K562 (cell line): Measurements from ENCODE around the gene C1orf116. TPM values are rescaled to one million over a fixed set of nuclear protein-coding genes. Genes with fewer than 3 reads are reported as not detected.

Experiments
- ARID1B ChIP-seq: fragments of 450-650 bp; IDR thresholded peaks from 2 replicates; pipeline ENCODE4 v1.6.1; 2016; ENCODE audit warnings: antibody characterized with exemption, mild to moderate bottlenecking, inconsistent platforms
- CBFA2T3 ChIP-seq: fragments of 450-650 bp; IDR thresholded peaks from 2 replicates; pipeline ENCODE4 v1.6.1; 2017
- CC2D1A ChIP-seq: fragments of 450-650 bp; IDR thresholded peaks from 2 replicates; pipeline ENCODE4 v1.6.1; 2017; ENCODE audit warnings: mild to moderate bottlenecking
- CHD4 ChIP-seq: fragments of 200-600 bp; sonication (generic); IDR thresholded peaks from 3 replicates; pipeline ENCODE4 v1.6.1; 2012; ENCODE audit warnings: low read depth, mild to moderate bottlenecking, mixed read lengths, low read length, inconsistent platforms; ENCODE audit not compliant: insufficient read depth, insufficient replicate concordance, poor library complexity, severe bottlenecking
- ETV1 ChIP-seq: fragments of 450-650 bp; conservative IDR thresholded peaks from 2 replicates; pipeline ENCODE4 v1.6.1; 2016; ENCODE audit warnings: missing genetic modification characterization, control low read depth, low read depth, missing compliant biosample characterization
- EWSR1 ChIP-seq: fragments of 450-650 bp; IDR thresholded peaks from 2 replicates; pipeline ENCODE4 v1.6.1; 2018; ENCODE audit warnings: borderline replicate concordance, mild to moderate bottlenecking, low read depth, moderate library complexity; ENCODE audit not compliant: partially characterized antibody
- GABPB1 ChIP-seq: sonication (generic); formaldehyde crosslinking; IDR thresholded peaks from 2 replicates; pipeline ENCODE4 v1.8.0; 2022; ENCODE audit warnings: mild to moderate bottlenecking, missing genetic modification reagents
- JUNB ChIP-seq: fragments of 450-650 bp; formaldehyde crosslinking; conservative IDR thresholded peaks from 2 replicates; pipeline ENCODE4 v1.4.0; 2020; ENCODE audit warnings: mild to moderate bottlenecking
- KHSRP ChIP-seq: fragments of 450-650 bp; IDR thresholded peaks from 2 replicates; pipeline ENCODE4 v1.6.1; 2017
- MIER1 ChIP-seq: fragments of 450-650 bp; IDR thresholded peaks from 2 replicates; pipeline ENCODE4 v1.6.1; 2016; ENCODE audit warnings: antibody characterized with exemption, mild to moderate bottlenecking, low read depth
- NCOA4 ChIP-seq: fragments of 450-650 bp; IDR thresholded peaks from 2 replicates; pipeline ENCODE4 v1.6.1; 2018; ENCODE audit warnings: mild to moderate bottlenecking; ENCODE audit not compliant: partially characterized antibody
- POLR2AphosphoS5 ChIP-seq: IDR thresholded peaks from 2 replicates; pipeline ENCODE4 v1.6.1; 2011; ENCODE audit warnings: mild to moderate bottlenecking, low read depth, low read length, moderate library complexity; ENCODE audit not compliant: control insufficient read depth, insufficient read depth
- PRPF4 ChIP-seq: fragments of 200-400 bp; formaldehyde crosslinking; IDR thresholded peaks from one replicate; pipeline ENCODE4 v1.6.1; 2017; ENCODE audit warnings: low read length, low read depth, mild to moderate bottlenecking; ENCODE audit not compliant: insufficient read depth, poor library complexity, severe bottlenecking
- RHOXF2B ChIP-seq: fragments of 250-450 bp; sonication (Bioruptor Pico); conservative IDR thresholded peaks from 2 replicates; pipeline ENCODE4 v1.5.1; 2021
- SIN3B ChIP-seq: fragments of 450-650 bp; IDR thresholded peaks from 2 replicates; pipeline ENCODE4 v1.6.1; 2017; ENCODE audit warnings: low read depth, mild to moderate bottlenecking, moderate library complexity
- SIX5 ChIP-seq, 2 experiments: IDR thresholded peaks; 2 replicates each; pipeline ENCODE4 v1.6.1; 2011; ENCODE audit warnings: low read length in 2 of 2, borderline replicate concordance in 1 of 2, low read depth in 1 of 2, mild to moderate bottlenecking in 1 of 2, moderate library complexity in 1 of 2; ENCODE audit not compliant: insufficient read depth in 1 of 2
- ZNF12 ChIP-seq: sonication (generic); formaldehyde crosslinking; IDR thresholded peaks from 2 replicates; pipeline ENCODE4 v1.4.0; 2020; ENCODE audit warnings: mild to moderate bottlenecking, missing genetic modification reagents
- ZNF212 ChIP-seq: fragments of 450-650 bp; formaldehyde crosslinking; IDR thresholded peaks from 2 replicates; pipeline ENCODE4 v1.4.0; 2020; ENCODE audit warnings: mild to moderate bottlenecking
- ZNF280A ChIP-seq: fragments of 450-650 bp; IDR thresholded peaks from 2 replicates; pipeline ENCODE4 v1.6.1; 2018; ENCODE audit warnings: mild to moderate bottlenecking, low read depth; ENCODE audit not compliant: partially characterized antibody
- ZNF280B ChIP-seq: fragments of 250-450 bp; sonication (Bioruptor Pico); IDR thresholded peaks from 2 replicates; pipeline ENCODE4 v1.5.1; 2021; ENCODE audit warnings: mild to moderate bottlenecking
- ZNF436 ChIP-seq: fragments of 250-450, 450-650 bp; sonication (Bioruptor Pico); formaldehyde crosslinking; IDR thresholded peaks from 2 replicates; pipeline ENCODE4 v1.7.0; 2020; ENCODE audit warnings: mild to moderate bottlenecking
- ZSCAN32 ChIP-seq: fragments of 450-650 bp; formaldehyde crosslinking; IDR thresholded peaks from 2 replicates; pipeline ENCODE4 v1.4.0; 2020; ENCODE audit warnings: mild to moderate bottlenecking, moderate library complexity
- polyA plus RNA-seq, 8 experiments: library from polyadenylated mRNA; depleted of rRNA in 4 of 8; stranded (reverse) in 5 of 8; unstranded in 3 of 8; fragments of >200 nt; fragmentation: Nextera tagmentation in 2 of 8; fragmentation: Illumina TruSeq in 1 of 8; extraction: Ambion mirVana in 2 of 8; extraction: Trizol in 1 of 8; gene quantifications; 2 replicates each; pipeline versions ENCODE4 v1.2.1 to v1.2.3, GENCODE V29; 2011 to 2014; ENCODE audit warnings: inconsistent platforms in 1 of 8, missing spikeins in 1 of 8
- total RNA-seq, 7 experiments: library from RNA; depleted of rRNA in 6 of 7; stranded (reverse); fragments of >200 nt in 6 of 7; fragmentation: Illumina TruSeq in 2 of 7; extraction: Trizol in 2 of 7; gene quantifications; 2 replicates each; pipeline versions ENCODE4 v1.2.1 to v1.2.3, GENCODE V29; 2011 to 2021; ENCODE audit warnings: low replicate concordance in 1 of 7
- TF ChIP-seq, protein P1 (sequence below): fragments of 250-450 bp; sonication (Bioruptor Pico); IDR thresholded peaks from 2 replicates; pipeline ENCODE4 v1.9.0; 2021; ENCODE audit warnings: mild to moderate bottlenecking, inconsistent platforms

Gene C1orf116
- total and polyA plus RNA-seq, 9 of the 15 experiments (the other 6 are each of a cell fraction or from before 2014, with no cell fraction given) = 0.62 to 3.0 (median 0.95) TPM

DNA sequence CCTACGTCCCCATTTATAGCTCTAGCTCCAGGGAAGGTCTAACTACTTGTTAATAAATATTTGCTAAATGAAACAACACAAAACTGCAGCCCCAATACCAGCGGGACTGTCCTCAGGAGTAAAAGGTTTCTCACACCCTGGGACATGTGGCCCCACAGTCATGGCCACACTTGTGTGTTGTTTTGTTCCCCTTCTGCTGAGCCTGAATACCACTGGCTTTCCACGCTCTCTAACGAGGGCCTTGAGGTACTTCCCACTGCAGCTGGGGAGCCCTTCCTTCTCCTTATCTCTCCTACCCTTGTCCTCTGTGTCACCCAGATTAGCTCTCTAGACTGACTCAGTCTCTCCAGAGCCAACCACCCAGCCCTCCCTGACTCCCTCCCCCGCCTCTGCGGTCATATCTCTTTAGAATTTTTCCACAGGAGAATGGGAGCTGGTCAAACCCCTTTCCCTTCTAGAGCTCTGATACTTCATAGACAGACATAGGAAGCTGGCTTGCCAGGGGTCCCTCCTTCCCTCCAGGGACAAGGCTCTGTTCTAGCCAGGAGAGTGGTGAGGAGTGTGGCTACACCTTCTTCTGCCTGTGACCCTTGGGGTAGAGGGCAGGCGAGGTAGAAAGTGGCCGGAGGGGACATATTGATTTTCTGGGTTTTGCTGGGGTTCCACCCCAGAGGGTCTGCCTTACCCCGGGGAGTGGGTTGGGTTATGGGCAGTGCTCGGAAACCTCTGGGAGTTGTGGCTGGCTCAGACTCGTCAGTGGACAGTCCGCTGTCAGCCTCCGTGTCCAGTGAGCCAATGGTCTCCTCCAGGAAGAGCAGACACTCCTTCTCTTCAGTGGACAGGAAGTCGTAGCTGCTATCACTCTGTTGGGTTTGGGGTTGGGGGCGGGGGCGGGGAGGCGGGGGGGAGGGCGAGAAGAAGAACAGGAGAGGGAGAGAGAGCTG, 8.1 kb downstream of the C1orf116 start (continued):
- TF ChIP-seq ZNF436 (CRISPR knock-in tag) (no peak), ARID1B (peak; percentile 100), ETV1 (tag) (peak; percentile 80), PRPF4 (no peak), RHOXF2B (CRISPR knock-in tag) (peak; percentile 97), ZNF280A (no peak), ZSCAN32 (CRISPR knock-in tag) (peak; percentile 61), POLR2AphosphoS5 (peak; percentile 99), CBFA2T3 (peak; percentile 100), ZNF12 (CRISPR knock-in tag) (no peak; the same call in 1 of the 2 replicates), JUNB (CRISPR knock-in tag) (peak; percentile 82), ZNF212 (peak; percentile 86; the same call in 1 of the 2 replicates), ZNF280B (CRISPR knock-in tag) (peak; percentile 62; the same call in 1 of the 2 replicates), NCOA4 (no peak), SIX5 (IDR thresholded peaks at IDR 0.05; ENCODE audit: borderline replicate concordance in 1 of 2, insufficient read depth in 1 of 2, low read depth in 1 of 2, low read length in 2 of 2) (no peak), CC2D1A (peak; percentile 99), SIN3B (no peak), CHD4 (no peak), KHSRP (peak; percentile 94), GABPB1 (CRISPR knock-in tag) (peak; percentile 52), EWSR1 (no peak), MIER1 (peak; percentile 48)
- TF ChIP-seq, protein P1, sequence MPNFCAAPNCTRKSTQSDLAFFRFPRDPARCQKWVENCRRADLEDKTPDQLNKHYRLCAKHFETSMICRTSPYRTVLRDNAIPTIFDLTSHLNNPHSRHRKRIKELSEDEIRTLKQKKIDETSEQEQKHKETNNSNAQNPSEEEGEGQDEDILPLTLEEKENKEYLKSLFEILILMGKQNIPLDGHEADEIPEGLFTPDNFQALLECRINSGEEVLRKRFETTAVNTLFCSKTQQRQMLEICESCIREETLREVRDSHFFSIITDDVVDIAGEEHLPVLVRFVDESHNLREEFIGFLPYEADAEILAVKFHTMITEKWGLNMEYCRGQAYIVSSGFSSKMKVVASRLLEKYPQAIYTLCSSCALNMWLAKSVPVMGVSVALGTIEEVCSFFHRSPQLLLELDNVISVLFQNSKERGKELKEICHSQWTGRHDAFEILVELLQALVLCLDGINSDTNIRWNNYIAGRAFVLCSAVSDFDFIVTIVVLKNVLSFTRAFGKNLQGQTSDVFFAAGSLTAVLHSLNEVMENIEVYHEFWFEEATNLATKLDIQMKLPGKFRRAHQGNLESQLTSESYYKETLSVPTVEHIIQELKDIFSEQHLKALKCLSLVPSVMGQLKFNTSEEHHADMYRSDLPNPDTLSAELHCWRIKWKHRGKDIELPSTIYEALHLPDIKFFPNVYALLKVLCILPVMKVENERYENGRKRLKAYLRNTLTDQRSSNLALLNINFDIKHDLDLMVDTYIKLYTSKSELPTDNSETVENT = no peak
